Neural cell (in vitro differentiated cells): ENCODE measurements around the gene FRK. TPM values are rescaled to one million over a fixed set of nuclear protein-coding genes. Genes with fewer than 3 reads are reported as not detected.

ENCODE experiments used
- H2AFZ ChIP-seq: fragments of 200-600, 300-800 bp; sonication (generic), shearing (Covaris generic); 2 replicates; pipeline ENCODE4 v1.6.0; 2014; ENCODE audit warnings: low read depth, mild to moderate bottlenecking, antibody characterized with exemption, low read length, moderate library complexity
- H3F3A ChIP-seq: fragments of 200-600 bp; shearing (Covaris generic); 2 replicates; pipeline ENCODE4 v1.6.1; 2016; ENCODE audit warnings: mild to moderate bottlenecking, moderate library complexity, mixed read lengths, antibody characterized with exemption, low read length; ENCODE audit not compliant: insufficient read depth, poor library complexity, severe bottlenecking
- H3K27ac ChIP-seq: fragments of 200-600, 300-800 bp; sonication (generic), shearing (Covaris generic); 2 replicates; pipeline ENCODE4 v1.5.1; 2014; ENCODE audit warnings: mild to moderate bottlenecking, low read length, moderate library complexity
- H3K27me3 ChIP-seq: fragments of 300-800, 200-600 bp; sonication (generic), shearing (Covaris generic); 2 replicates; pipeline ENCODE4 v1.6.0; 2014; ENCODE audit warnings: mild to moderate bottlenecking, low read depth, low read length, moderate library complexity; ENCODE audit not compliant: insufficient read depth
- H3K36me3 ChIP-seq: fragments of 300-800, 200-600 bp; sonication (generic), shearing (Covaris generic); 2 replicates; pipeline ENCODE4 v1.5.1; 2014; ENCODE audit warnings: mild to moderate bottlenecking, antibody characterized with exemption, low read length, moderate library complexity; ENCODE audit not compliant: insufficient read depth
- H3K4me2 ChIP-seq: fragments of 300-800, 200-600 bp; sonication (generic), shearing (Covaris generic); 2 replicates; pipeline ENCODE4 v1.6.0; 2014; ENCODE audit warnings: mild to moderate bottlenecking, low read length
- H3K4me3 ChIP-seq: fragments of 300-800, 200-600 bp; sonication (generic), shearing (Covaris generic); 2 replicates; pipeline ENCODE4 v1.5.1; 2014; ENCODE audit warnings: mild to moderate bottlenecking, low read length, moderate library complexity
- H3K79me2 ChIP-seq: fragments of 200-600 bp; shearing (Covaris generic); replicated peaks from 2 replicates; pipeline ENCODE4 v1.6.0; 2014; ENCODE audit warnings: mild to moderate bottlenecking, low read length, moderate library complexity; ENCODE audit not compliant: insufficient read depth
- H3K9ac ChIP-seq: fragments of 300-800, 200-600 bp; sonication (generic), shearing (Covaris generic); 2 replicates; pipeline ENCODE4 v1.6.1; 2016; ENCODE audit warnings: mild to moderate bottlenecking, low read length, mixed read lengths
- H3K9me2 ChIP-seq: fragments of 200-600 bp; shearing (Covaris generic); 2 replicates; pipeline ENCODE4 v1.6.1; 2016; ENCODE audit warnings: mild to moderate bottlenecking, low read length, mixed read lengths; ENCODE audit not compliant: insufficient read depth
- H3K9me3 ChIP-seq: fragments of 200-600, 300-800 bp; sonication (generic), shearing (Covaris generic); 2 replicates; pipeline ENCODE4 v1.6.1; 2016; ENCODE audit warnings: mild to moderate bottlenecking, mixed run types, low read length, moderate library complexity, mixed read lengths
- H4K20me1 ChIP-seq: fragments of 200-600 bp; shearing (Covaris generic); 2 replicates; pipeline ENCODE4 v1.6.1; 2016; ENCODE audit warnings: mild to moderate bottlenecking, mixed run types; ENCODE audit not compliant: insufficient read depth
- CTCF ChIP-seq: fragments of 450-650 bp; IDR thresholded peaks from 2 replicates; pipeline ENCODE4 v1.5.1; 2014; ENCODE audit warnings: antibody characterized with exemption, mild to moderate bottlenecking, moderate library complexity; ENCODE audit not compliant: poor library complexity, severe bottlenecking
- EP300 ChIP-seq: fragments of 450-650 bp; conservative IDR thresholded peaks from 2 replicates; pipeline ENCODE4 v1.6.1; 2014; ENCODE audit warnings: antibody characterized with exemption, mild to moderate bottlenecking, moderate library complexity; ENCODE audit not compliant: poor library complexity, severe bottlenecking
- EZH2 ChIP-seq: fragments of 200-600, 300-800 bp; shearing (Covaris generic), sonication (generic); IDR thresholded peaks from 2 replicates; pipeline ENCODE4 v1.6.1; 2014; ENCODE audit warnings: antibody characterized with exemption, low read length, borderline replicate concordance, mild to moderate bottlenecking; ENCODE audit not compliant: insufficient read depth, poor library complexity, severe bottlenecking
- MXI1 ChIP-seq: fragments of 450-650 bp; conservative IDR thresholded peaks from 2 replicates; pipeline ENCODE4 v1.6.1; 2014; ENCODE audit warnings: antibody characterized with exemption, mild to moderate bottlenecking; ENCODE audit not compliant: poor library complexity, severe bottlenecking
- POLR2AphosphoS5 ChIP-seq: IDR thresholded peaks from 2 replicates; pipeline ENCODE4 v1.6.1; 2012
- RAD21 ChIP-seq: fragments of 450-650 bp; conservative IDR thresholded peaks from 2 replicates; pipeline ENCODE4 v1.6.1; 2014; ENCODE audit warnings: antibody characterized with exemption, mild to moderate bottlenecking, moderate library complexity
- REST ChIP-seq: IDR thresholded peaks from 2 replicates; pipeline ENCODE4 v1.6.1; 2012; ENCODE audit warnings: borderline replicate concordance
- SMC3 ChIP-seq: fragments of 450-650 bp; conservative IDR thresholded peaks from 2 replicates; pipeline ENCODE4 v1.6.1; 2014; ENCODE audit warnings: antibody characterized with exemption, mild to moderate bottlenecking, moderate library complexity; ENCODE audit not compliant: poor library complexity
- TAF1 ChIP-seq: IDR thresholded peaks from 2 replicates; pipeline ENCODE4 v1.6.1; 2012; ENCODE audit warnings: low read depth
- polyA plus RNA-seq: library from polyadenylated mRNA; depleted of rRNA; stranded (reverse); fragments of >200 nt; gene quantifications from 2 replicates; pipeline ENCODE4 v1.2.3, GENCODE V29; 2014

Gene FRK
- polyA plus RNA-seq, 1 donor from 2014 or later = not detected

GRCh38 chr6:116104636-116105035 is 43.9 kb upstream of the FRK start:
- Histone ChIP-seq H3K27me3 (no peaks in the 10 kb centered on the region), H3K9me3 (no peaks in the 10 kb centered on the region), H3K27ac (no peak overlapping the region), H4K20me1 (no peaks in the 10 kb centered on the region), H3K79me2 (no peaks in the 10 kb centered on the region), H3K4me3 (no peak overlapping the region), H3K4me2 (no peak overlapping the region), H2AFZ (no peak overlapping the region), H3K36me3 (no peaks in the 10 kb centered on the region), H3F3A (no peaks in the 10 kb centered on the region), H3K9me2 (no peaks in the 10 kb centered on the region), H3K9ac (no peak overlapping the region)
- TF ChIP-seq TAF1 = no peak
- no peak for TF ChIP-seq CTCF
- TF ChIP-seq EP300 = no peak
- no peak for TF ChIP-seq RAD21
- TF ChIP-seq REST = no peak
- no peak for TF ChIP-seq POLR2AphosphoS5
- TF ChIP-seq EZH2 = no peak
- no peak for TF ChIP-seq MXI1
- TF ChIP-seq SMC3 = no peak

DNA sequence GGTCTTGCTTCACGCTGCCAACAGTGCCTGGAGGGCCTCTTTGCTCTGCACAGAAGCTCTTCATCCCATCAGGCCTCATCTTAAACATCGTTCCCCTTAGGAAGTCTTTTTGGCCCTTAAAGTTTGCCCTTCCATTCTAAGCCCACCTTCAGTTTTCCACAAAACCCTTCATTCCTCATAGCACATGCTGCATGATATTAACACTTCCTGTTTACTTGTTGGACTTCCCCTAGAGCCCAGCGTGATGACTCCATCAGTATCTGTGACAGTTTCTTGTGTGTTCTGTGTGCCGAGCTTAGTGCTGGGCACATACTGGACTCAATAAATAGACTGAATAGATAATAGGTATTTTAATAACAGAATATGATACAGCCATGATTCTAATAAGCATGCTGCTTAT is 42.2 kb upstream of the FRK start:
- Histone ChIP-seq H3K79me2 (no peaks in the 10 kb centered on the region), H3K27ac (no peak overlapping the region), H2AFZ (no peak overlapping the region), H3K9me3 (no peaks in the 10 kb centered on the region), H3K4me2 (no peak overlapping the region), H3F3A (no peaks in the 10 kb centered on the region), H3K9me2 (no peaks in the 10 kb centered on the region), H3K9ac (no peak overlapping the region), H3K4me3 (no peak overlapping the region), H3K27me3 (no peaks in the 10 kb centered on the region), H3K36me3 (no peaks in the 10 kb centered on the region), H4K20me1 (no peaks in the 10 kb centered on the region)
- TF ChIP-seq REST (no peak), MXI1 (no peak), RAD21 (no peak), POLR2AphosphoS5 (no peak), SMC3 (no peak), TAF1 (no peak), EP300 (no peak), CTCF (no peak), EZH2 (no peak)
